Medulla oblongata (tissue), 1 donor: Measurements from ENCODE around the gene SLC25A47.
"Not testable (repeated sequence)": the region's sequence is repeated elsewhere in the genome, so short reads cannot be mapped to it uniquely, and the experiment has no call there.

Experiments
- DNase-seq: peaks from one replicate; pipeline ENCODE4 v3.0.0-alpha.2; 2015; ENCODE audit errors: extremely low spot score

SLC25A47 gene

DNA sequence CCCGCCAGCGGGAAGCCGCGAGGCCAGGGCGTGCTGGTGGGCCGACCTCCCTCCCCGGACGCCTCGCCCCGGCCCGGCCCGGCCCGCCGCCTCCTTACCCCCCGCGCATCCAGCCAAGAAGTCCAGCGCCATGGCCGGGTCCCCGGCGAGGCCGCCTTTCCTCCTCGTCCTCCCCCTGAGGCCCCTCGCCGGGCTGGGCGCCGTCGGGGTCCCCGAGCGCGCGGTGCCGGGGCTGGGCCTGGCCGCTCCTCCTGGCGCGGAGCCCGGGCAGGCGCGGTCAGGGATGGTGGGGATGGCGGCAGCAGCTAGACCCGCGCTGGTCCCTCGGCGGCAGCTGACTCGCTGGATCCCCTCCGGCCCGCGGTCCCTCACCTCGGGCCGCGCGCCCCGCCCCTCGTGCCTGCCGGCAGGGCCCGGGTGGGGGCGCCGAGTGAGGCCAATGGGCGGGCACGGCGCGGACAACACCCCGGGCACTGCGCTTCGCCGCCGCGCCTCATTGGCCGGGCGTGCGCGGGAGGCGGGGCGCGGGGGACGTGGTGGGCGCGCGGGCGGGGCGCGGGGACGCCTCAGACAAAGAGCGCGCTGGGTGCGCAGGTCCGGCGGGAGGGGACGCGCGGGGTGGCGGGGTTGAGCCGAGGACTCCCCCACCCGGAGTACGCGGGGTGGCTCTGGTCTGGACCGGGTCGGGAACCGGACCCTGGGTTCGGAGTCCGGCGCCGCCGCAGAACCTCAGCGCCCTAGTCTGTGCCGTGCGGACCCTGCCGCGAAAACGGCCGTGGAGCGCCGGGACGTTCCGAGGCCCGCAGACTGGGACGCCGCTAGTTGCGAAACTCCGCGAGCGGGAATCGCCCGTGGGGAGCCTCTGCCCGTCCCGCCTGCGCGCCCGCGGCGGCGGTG, 16.8 kb upstream of the SLC25A47 start, which contains the start of gene SLC25A29:
SLC25A29 (minus strand) TSS at position 344 of the 897 bp plus-strand sequence; CDS start at position 132, 212 bp downstream.
- DNase-seq: peak; percentile 96

DNA sequence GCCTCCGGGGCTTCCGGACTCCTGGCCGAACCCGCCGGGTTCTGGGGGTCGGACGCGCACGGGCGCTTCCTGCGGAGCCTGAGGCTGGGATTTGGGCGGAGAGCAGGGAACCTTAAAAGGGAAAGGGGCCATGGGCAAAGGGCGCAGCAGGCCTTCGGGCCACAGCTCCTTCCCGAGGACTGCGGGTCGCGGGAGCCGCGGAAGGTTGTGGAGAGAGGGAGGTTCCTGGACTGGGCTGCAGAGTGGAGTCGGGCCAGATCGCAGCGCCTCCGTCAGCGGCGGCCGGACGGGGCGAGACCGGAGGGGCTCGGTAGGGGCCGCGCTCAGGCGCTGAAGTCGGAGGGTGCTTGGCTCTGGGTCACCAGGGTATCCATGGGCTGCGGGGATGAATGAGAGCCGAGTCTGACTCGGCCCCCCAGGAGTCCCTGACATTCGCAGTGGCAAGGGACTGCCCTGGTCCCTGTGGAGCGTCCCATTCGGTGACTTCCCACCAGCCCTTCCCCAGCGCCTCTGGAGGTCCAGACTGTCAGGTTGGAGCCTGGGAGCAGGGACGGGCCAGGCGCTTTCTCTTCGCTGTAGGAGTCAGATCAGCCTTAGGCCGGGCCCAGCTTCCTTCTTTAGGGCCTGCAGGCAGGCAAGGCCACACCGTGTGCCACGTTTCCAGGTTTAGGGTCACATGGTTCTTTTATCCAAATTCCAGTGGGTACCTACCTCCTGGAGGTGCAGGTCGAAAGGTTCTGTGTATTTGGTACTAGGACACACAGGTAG, 16.0 kb upstream of the SLC25A47 start:
- no peak for DNase-seq

DNA sequence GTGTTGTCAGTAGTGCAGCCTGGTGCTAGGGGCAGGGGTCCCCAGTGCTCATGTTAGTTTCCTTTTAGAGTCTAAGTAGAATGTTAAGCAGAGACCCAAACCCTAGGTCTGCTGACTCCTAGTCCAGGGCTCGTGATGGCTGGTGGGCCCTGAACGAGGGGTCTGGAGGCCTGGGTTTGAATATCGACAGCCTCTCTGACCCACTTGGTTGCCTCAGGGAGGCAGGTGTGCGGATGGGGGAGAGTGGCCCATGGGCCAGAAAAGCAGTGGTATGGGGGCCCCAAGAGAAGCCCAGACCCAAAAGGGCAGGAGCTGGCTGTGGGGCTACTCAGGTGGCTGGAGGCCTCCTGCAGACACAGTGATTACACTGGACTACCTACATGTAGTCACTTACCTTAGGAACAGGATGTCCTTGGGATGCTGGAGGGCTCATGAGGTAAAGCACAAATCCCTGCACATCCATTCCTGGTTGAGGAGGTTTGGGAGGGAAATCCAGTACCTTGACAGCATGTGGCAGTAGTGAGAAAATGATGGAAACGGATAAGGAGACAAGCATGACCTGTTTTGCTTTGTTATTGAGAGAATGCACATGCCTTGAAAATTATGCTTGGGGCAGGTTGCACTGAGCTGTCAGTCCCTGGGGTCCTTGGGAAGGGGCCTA, 15.2 kb upstream of the SLC25A47 start:
- DNase-seq: no peak

DNA sequence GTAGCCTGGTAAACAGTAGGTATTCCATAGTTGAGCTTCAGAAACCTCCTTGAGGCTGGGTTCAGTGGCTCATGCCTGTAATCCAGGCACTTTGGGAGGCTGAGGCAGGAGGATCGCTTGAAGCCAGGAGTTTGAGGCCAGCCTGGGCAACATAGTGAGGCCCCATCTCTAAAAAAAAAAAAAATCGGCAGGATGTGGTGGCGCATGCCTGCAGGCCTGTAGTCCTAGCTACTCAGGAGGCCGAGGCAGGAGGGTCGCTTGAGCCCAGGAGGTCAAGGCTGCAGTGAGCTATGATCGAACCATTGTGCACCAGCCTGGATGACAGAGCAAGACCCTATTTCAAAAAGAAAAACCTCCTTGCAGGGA, 14.7 kb upstream of the SLC25A47 start:
- not testable (repeated sequence) for DNase-seq

DNA sequence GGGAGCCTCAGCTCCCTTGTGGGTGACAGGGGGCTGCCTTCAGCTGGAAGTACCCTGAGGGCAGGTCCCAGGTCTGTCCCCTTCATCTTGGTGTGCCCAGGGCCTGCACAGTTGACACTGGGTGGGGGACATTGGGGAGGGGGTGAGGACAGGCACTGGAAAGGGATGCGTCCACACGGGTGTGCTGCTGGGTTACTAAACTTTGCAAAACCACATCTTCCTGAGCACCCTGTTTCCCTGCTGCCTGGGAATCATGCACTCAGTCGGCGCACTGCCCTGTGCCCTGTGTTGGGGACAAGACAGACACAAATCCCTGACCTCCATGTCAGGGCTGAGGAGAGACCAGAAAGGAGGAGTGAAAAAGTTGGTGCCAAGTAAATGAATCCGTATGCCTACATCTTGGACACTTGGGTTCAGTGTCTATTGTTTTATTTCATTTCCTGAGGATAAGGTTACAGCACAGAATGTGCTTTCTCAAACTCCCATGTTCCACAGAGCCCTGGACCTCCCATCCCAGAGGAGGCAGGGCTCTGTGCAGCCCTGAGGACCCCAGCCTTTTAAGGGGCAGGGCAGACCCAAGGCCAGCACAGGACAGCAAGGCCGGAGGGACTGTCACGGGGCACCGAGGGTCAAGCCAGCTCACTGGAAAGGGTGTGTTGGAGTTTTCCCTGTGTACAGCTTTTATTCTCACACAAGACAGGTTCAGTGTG, 14.0 kb upstream of the SLC25A47 start:
- DNase-seq: no peak

DNA sequence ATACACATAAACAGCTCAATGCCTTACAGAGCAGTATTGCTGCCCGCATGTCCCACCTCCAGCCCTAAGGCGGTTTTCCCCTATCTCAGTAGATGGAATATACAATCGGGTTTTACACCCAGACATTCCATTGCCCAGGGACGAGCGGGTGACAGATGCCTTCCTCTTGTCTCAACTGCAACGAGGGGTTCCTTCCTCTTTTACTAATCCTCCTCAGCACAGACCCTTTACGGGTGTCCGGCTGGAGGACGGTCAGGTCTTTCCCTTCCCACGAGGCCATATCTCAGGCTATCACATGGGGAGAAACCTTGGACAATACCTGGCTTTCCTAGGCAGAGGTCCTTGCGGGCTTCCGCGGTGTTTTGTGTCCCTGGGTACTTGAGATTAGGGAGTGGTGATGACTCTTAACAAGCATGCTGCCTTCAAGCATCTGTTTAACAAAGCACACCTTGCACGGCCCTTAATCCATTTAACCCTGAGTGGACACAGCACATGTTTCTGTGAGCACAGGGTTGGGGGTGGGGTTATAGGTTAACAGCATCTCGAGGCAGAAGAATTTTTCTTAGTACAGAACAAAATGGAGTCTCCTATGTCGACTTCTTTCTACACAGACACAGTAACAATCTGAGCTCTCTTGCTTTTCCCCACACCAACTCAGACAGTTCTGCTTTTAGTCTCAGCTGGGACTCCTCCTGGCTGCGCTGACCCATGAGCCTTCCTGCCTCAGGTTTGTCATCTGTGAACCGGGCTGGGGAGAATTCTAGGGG, 10.8 kb upstream of the SLC25A47 start:
- DNase-seq: peak; percentile 57

DNA sequence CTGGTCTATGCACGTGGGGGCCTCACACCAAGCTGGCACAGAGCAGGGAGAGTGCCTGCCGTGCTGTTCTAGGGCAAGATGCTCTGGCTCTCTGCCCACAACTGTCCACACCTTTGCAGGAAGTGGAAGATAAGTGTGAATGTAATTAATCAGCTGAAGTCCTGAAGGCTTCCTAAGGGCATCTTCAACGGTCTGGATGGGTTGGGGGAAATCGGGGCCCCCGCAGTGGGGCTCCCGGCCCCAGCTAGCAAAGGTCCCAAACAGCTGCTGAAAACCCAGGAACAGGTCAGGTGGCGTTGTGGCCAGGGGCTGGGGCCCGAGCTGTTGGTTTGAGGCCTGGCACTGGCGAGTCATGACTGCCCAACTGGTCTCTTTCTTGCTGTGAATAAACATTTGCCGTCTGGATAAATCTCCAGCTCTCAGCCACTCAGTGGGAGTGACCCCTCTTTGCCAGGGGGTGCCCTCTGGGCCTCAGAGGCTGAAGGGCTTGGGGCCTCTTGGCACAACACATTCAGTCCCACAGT, 10.2 kb upstream of the SLC25A47 start:
- no peak for DNase-seq

DNA sequence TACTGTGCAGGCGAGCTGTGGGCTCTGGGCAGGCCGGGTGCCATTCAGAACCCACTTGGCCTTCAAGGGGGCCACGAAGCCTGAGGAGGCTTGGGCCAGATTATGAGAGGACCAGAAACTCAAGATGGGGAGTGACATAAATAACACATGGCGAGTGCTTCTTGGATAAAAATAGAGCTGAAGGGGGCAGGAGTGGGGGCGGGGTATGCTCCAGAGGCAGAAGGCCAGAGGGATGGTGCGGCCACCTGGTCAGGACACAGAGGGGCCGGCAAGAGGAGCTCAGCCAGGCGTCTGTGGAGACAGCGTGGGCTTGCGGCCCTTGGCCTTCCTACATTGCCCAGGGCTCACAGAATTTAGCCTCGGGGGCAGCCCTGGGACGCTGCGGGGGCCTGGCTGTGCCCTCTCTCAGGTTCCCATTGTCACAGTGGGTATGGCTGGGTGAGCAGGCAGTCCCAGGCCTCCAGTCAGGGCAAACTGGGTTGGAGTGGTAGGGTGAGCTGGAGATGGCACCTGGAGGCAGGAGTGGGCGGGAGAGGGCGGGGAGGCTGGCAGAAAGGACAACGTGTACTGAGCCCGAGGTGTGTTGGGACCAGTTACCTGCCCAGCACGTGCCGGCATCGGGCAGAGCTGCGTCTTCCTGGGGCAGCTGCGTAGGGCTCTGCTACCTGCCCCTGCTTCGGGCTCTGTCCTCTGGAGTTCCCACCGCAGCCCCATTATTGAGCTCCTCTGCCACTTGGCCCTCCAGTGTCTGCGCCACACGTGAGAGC, 9.5 kb upstream of the SLC25A47 start:
- DNase-seq: no peak

DNA sequence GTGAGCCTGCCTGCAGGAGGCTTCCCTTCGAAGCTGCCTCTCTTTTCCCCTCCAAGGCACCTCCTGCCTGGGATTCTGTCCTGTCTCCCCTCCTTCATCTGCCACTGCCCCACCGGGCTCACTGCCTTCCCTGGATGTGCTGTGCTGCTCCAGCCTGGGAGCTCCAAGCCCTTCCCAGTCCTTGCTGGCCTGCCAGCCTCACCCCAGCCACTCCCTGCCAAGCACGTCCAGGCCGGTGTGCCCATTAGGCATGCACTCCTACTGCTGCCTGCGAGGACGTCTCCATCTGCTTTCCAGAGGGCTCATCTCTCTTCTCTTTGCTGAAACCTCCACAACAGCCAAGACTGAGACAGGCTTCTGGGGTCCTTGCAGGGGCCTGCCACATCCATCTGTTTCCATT, 8.4 kb upstream of the SLC25A47 start:
- DNase-seq: no peak

DNA sequence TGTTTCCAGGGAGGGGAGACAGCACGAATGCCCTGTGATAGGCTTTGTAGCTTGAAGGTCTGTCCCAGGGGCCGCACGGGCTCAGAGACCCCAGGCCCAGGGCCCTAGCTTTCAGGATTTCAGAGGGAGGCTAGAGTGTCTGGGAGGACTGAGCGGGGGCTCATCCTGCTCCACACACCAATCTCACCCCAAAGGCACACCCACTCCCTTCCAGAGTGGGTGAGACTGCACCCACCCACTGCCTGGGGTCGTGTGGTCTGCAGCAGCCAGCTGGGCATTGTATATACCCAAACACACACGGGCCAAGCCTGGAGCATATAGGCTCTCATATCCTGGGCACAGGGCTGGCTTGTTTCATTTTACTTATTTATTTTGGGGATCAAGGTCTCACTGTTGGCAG, 5.8 kb upstream of the SLC25A47 start:
- DNase-seq: no peak

DNA sequence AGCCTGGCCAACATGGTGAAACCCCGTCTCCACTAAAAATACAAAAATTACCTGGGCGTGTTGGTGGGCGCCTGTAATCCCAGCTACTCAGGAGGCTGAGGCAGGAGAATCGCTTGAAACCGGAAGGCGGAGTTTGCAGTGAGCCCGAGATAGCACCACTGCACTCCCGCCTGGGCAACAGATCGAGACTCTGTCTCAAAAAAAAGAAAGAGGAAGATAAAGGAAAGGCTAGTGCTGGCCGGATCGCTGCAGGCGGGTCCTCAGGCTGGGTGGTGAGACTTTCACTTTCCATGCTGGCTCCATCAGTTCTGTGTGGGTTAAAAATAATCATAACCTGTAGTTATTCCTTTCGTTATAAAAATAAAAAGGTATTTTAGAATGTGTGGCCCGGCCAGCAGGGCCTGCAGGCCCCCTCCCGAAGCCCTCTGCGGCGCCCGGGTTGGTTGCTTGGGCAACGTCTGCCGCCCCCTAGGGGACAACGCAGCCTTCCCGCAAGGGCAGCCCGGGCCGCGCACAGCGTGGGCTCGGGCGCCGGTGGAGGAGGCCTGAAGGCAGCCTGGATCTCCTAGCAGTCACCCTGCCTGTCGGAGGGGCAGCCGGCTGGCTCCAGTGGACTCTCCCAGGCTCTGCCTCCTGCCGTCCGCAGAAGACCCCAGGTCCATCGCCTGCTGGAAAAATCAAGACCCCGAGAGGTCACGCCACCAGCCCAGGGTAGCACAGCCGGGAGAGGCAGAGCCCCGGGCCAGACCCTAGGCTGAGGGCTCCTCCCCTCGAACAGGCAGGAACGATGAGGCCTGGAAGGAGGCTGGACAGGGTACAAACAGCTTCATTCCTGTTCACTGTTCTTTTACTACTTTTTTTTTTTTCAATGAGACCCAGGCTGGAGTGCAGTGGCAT, 5.0 kb upstream of the SLC25A47 start:
- DNase-seq: peak; percentile 69

DNA sequence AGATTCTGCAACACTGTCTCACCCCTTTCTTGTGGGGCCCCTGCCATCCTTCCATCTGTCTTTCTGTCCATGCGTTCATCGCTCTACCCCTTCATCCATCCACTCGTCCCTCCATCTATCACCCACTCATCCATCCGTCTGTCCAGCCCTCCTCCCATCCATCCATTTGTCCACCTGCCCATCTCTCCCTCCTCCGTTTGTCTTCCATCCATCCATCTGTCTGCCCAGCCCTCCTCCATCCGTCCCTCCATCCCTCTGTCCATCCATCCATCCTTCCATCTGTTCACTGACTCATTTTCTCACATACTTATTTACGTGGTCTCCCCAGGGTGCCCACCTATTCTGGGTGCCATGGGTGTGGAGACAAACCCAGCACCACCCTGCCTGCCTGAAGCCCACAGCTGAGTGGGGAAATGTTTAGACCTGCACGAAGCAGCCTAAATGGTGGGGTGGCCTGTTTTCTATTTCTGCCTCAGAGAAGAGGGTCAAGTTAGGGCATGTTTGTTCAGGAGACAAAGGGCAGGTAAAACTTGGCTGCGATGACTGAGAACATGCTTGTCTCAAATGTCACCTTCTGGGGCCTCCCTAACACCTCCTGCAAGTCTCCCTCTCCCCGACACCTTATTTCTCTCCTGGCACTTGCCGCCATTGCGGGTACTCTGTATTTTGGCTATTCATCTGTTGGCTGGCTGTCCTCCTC, 2.8 kb upstream of the SLC25A47 start:
- no peak for DNase-seq

DNA sequence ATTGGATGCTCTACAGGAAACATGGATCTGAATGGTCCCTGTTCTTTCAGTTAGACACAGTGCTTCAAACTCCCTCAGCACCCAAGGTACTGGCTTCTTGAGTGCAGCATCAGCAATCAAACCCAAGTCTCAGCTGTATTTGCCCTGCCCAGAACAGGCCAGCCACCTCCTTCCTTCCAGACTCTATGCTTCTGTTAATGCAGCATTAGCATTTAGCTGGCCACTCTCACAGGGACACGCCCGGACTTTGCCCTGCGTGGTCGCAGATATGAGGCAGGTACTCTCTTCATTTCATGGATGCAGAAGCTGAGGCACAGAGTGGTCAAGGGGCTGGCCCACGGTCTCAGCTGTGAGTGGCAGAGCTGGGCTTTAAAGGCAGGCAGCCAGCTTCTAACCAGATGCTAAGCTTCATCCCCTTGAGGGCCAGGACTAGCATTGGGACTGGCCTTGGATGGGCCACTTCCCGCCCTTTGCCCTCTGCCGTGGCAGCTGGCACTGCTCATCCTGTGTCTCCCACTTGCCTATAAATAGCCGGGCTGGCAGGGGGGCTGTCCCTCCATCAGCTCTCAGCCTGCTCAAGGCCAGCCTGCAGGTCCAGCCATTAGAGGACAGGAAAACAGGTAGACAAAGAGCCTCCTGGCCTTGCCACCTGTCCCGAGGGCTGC, 1.5 kb upstream of the SLC25A47 start:
- no peak for DNase-seq

DNA sequence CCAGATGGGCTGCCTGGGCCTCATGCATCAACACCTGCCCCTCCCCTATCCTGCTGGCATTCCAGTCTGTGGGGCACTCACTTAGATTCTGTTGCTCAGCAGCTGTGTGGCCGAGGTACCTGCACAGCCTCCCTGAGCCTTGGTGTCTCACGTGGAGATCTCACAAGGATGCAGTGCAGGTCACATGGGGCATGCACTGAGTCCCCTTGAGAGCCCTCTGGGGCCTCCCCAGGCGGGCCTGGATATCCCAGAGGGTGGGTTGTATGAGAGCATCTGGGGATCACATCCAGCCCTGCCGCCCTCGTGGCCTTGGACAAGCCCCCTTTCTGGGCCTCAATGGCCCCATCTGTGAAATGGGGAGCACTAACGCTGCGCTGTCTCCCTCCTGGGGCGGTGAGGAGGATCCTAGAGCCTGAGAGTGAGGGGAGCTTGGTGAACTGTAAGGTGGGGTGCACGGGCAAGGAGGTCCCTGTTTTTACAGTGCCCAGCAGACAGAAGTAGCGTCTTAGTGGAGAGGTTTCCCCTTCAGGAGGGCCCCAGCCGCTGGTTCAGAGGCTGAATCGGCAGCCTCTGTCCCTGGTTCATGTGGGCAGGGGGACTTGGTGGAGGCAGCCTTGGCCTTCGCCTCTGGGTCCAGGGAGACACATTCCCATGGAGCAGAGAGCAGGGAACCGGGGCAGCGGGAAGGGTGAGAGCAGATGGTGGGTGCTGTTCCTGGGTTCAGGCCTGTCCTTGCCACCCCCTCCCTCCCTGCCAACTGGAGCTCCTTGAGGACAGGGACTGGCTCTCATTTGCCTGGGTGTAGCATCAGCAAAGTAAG, 791 bp upstream of the SLC25A47 start:
- DNase-seq: no peak

DNA sequence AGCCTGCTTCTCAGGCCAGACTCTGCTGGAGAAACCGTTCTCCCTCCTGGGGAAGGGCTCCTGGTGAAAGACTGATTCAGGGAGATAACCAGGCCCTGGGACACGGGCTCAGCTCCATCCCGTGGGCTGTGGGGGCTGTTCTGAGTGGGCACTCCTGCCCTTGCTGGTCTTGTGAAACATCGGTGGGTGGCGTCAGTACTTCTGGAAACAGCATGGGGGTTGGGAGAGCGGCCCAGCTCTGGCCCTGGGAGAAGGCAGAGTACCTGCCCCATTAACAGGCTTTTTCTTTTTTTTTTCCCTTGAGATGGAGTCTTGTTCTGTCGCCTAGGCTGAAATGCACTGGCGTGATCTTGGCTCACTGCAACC, 786 bp downstream of the SLC25A47 start:
- no peak for DNase-seq

DNA sequence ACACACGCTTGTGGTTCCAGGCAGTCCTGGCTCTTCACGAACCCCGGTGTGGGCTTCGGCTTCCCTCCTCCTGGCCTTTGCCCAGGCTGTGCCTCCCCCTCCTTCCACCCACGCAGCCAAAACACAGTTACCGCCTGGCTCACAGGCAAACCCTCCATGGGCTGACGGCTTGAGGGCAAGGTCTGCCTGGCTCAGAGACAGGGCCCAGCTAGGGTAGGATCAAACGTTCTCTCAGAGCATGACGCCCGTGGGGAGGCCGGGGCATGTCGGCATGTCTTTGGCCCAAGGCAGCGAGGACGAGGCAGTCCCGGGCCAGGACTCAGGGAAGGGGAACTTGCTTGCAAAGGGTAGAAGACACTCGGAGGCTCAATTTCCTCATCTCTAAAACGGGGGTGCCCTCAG, 2.1 kb downstream of the SLC25A47 start:
- no peak for DNase-seq

DNA sequence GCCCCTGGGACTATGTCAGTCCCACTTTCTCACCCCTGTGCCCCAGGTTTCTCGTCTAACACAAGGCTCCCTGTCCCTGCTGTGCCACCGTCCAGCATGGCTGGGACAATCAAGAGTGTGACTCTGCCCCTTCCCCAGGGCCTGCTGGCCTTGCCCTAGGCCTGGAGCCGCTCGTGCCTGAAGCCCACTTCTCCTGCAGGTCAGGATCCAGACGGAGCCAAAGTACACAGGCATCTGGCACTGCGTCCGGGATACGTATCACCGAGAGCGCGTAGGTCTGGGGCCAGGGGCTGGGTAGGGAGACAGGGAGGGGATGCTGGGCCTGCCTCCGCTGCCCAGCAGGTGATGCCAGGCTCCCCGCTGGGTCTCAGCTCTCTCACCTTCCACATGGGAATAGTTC, 2.8 kb downstream of the SLC25A47 start:
- DNase-seq: no peak
